Measurements from ENCODE around the gene KCNAB2.
A peak's percentile ranks its signal among the peaks of the same experiment; 100 is the strongest.

Gene KCNAB2

GRCh38 chr1:6111991-6112689 lies 66.5 kb downstream of the KCNAB2 start:
- no peak for TF ChIP-seq CTCF (conservative IDR thresholded peaks at IDR 0.05; ENCODE audit: low read depth, low read length)
- no peak for DNase-seq (ENCODE audit: low read depth)
- H3K4me3 ChIP-seq (ENCODE audit: low read depth, low read length): no peak overlapping the region

- H3K4me3 ChIP-seq (ENCODE audit: low read depth, low read length): no peak overlapping the region
- no peak for DNase-seq (ENCODE audit: low read depth)
- TF ChIP-seq CTCF (conservative IDR thresholded peaks at IDR 0.05; ENCODE audit: low read depth, low read length): no peak
Measured at GRCh38 chr1:6112690-6113005, 67.0 kb downstream of the KCNAB2 start.

GRCh38 chr1:6113116-6113515 lies 67.4 kb downstream of the KCNAB2 start:
- TF ChIP-seq CTCF (conservative IDR thresholded peaks at IDR 0.05; ENCODE audit: low read depth, low read length): no peak
- DNase-seq (ENCODE audit: low read depth): no peak
- H3K4me3 ChIP-seq (ENCODE audit: low read depth, low read length): no peak overlapping the region

GRCh38 chr1:6113745-6114144 lies 68.1 kb downstream of the KCNAB2 start:
- TF ChIP-seq CTCF (conservative IDR thresholded peaks at IDR 0.05; ENCODE audit: low read depth, low read length): no peak
- no peak overlapping the region for H3K4me3 ChIP-seq (ENCODE audit: low read depth, low read length)
- DNase-seq (ENCODE audit: low read depth): no peak

DNA sequence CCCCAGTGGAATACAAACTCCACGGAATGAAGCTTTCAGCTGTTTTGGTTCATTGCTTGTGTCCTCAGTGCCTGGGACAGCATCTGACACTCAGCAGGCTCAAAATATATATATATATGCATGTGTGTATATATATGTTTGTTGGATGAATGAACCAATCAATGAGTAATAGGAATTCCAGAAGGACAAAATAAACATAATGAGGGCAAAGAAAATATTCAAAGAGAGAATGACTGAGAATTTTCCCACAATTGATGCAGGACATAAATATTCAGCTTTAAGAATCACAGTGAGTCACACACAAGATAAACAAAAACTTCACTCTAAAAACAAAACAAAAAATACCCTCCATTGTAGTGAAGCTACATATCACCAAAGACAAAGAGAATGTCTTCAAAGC lies 70.4 kb downstream of the KCNAB2 start:
- no peak overlapping the region for H3K4me3 ChIP-seq (ENCODE audit: low read depth, low read length)
- TF ChIP-seq CTCF (conservative IDR thresholded peaks at IDR 0.05; ENCODE audit: low read depth, low read length): no peak
- peak; percentile 19 for DNase-seq (ENCODE audit: low read depth)

GRCh38 chr1:6117064-6117463 lies 71.4 kb downstream of the KCNAB2 start:
- no peak for DNase-seq (ENCODE audit: low read depth)
- no peak for TF ChIP-seq CTCF (conservative IDR thresholded peaks at IDR 0.05; ENCODE audit: low read depth, low read length)
- H3K4me3 ChIP-seq (ENCODE audit: low read depth, low read length): no peak overlapping the region

DNA sequence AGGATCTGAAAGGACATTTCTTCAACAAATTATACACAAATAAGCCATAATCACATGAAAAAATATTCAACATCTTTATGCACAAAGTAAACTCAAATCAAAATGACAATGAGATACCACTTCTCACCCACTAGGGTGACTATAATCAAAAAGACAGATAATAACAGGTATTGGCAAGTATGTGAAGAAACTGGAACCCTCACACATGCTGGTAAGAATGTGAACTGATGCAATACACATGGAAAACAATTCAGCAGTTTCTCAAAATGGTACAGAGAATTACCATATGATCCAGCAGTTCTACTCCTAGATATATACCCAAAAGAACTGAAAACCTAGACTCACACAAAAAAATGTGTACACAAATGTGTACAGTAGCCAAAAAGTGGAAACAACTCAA lies 71.9 kb downstream of the KCNAB2 start:
- DNase-seq (ENCODE audit: low read depth): no peak
- no peak for TF ChIP-seq CTCF (conservative IDR thresholded peaks at IDR 0.05; ENCODE audit: low read depth, low read length)

More for the DNA sequence above, 71.9 kb downstream of the KCNAB2 start:
- no peak overlapping the region for H3K4me3 ChIP-seq (ENCODE audit: low read depth, low read length)

Data from choroid plexus epithelial cell (primary cell).